Caki2 (cell line): ENCODE data around the gene USP32. TPM values are rescaled to one million over a fixed set of nuclear protein-coding genes. Genes with fewer than 3 reads are reported as not detected.
"Not testable (repeated sequence)": the region's sequence is repeated elsewhere in the genome, so short reads cannot be mapped to it uniquely, and the experiment has no call there.

Experiments used
- DNase-seq: peaks from one replicate; pipeline ENCODE4 v3.0.0-alpha.2; 2015; ENCODE audit warnings: low read depth
- in situ Hi-C: cut with HindIII; loops from 2 replicates; pipeline ENCODE4 v1.10.0; 2016; ENCODE audit warnings: low sequenced_read_pairs, low pct_unique_long_range_greater_than_20kb, mixed read lengths
- total RNA-seq: library from RNA; depleted of rRNA; stranded (reverse); fragments of >200 nt; shearing (Covaris generic); gene quantifications from 2 replicates; pipeline ENCODE4 v1.2.3, GENCODE V29; 2014; ENCODE audit warnings: low replicate concordance; rRNA removed

Gene USP32, protein sequence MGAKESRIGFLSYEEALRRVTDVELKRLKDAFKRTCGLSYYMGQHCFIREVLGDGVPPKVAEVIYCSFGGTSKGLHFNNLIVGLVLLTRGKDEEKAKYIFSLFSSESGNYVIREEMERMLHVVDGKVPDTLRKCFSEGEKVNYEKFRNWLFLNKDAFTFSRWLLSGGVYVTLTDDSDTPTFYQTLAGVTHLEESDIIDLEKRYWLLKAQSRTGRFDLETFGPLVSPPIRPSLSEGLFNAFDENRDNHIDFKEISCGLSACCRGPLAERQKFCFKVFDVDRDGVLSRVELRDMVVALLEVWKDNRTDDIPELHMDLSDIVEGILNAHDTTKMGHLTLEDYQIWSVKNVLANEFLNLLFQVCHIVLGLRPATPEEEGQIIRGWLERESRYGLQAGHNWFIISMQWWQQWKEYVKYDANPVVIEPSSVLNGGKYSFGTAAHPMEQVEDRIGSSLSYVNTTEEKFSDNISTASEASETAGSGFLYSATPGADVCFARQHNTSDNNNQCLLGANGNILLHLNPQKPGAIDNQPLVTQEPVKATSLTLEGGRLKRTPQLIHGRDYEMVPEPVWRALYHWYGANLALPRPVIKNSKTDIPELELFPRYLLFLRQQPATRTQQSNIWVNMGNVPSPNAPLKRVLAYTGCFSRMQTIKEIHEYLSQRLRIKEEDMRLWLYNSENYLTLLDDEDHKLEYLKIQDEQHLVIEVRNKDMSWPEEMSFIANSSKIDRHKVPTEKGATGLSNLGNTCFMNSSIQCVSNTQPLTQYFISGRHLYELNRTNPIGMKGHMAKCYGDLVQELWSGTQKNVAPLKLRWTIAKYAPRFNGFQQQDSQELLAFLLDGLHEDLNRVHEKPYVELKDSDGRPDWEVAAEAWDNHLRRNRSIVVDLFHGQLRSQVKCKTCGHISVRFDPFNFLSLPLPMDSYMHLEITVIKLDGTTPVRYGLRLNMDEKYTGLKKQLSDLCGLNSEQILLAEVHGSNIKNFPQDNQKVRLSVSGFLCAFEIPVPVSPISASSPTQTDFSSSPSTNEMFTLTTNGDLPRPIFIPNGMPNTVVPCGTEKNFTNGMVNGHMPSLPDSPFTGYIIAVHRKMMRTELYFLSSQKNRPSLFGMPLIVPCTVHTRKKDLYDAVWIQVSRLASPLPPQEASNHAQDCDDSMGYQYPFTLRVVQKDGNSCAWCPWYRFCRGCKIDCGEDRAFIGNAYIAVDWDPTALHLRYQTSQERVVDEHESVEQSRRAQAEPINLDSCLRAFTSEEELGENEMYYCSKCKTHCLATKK (N-terminal part only)
- 17.2 and 21.7 TPM in 2 replicates for total RNA-seq

- in situ Hi-C loops: no loop called here
- DNase-seq: peak; percentile 100
These were observed at the start of gene USP32 for GRCh38 chr17:60392042-60392844. USP32 (minus strand) TSS chr17:60392133; CDS start chr17:60391939, 194 bp downstream.

DNA sequence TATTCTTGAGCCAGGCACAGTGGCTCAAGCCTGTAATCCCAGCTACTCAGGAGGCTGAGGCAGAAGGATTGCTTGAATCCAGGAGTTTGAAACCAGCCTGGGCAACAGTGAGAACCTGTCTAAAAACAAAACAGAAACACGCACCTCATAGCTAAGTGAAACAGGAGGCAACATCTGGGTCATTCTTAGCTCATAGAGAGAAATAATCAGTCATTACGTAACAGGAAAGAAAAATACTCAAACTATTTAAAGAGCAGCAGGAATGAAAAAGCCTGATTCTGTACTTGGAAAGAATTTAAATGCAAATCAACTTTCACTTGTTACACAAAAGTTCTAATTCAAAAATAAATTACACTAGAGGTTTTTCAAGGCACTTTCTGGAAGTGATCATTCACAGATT, 47.6 kb upstream of the USP32 start:
- in situ Hi-C loops: no loop called here

GRCh38 chr17:60436676-60437075, 44.7 kb upstream of the USP32 start:
- in situ Hi-C loops: no loop called here

More for the DNA sequence above, 47.6 kb upstream of the USP32 start:
- no peak for DNase-seq

DNA sequence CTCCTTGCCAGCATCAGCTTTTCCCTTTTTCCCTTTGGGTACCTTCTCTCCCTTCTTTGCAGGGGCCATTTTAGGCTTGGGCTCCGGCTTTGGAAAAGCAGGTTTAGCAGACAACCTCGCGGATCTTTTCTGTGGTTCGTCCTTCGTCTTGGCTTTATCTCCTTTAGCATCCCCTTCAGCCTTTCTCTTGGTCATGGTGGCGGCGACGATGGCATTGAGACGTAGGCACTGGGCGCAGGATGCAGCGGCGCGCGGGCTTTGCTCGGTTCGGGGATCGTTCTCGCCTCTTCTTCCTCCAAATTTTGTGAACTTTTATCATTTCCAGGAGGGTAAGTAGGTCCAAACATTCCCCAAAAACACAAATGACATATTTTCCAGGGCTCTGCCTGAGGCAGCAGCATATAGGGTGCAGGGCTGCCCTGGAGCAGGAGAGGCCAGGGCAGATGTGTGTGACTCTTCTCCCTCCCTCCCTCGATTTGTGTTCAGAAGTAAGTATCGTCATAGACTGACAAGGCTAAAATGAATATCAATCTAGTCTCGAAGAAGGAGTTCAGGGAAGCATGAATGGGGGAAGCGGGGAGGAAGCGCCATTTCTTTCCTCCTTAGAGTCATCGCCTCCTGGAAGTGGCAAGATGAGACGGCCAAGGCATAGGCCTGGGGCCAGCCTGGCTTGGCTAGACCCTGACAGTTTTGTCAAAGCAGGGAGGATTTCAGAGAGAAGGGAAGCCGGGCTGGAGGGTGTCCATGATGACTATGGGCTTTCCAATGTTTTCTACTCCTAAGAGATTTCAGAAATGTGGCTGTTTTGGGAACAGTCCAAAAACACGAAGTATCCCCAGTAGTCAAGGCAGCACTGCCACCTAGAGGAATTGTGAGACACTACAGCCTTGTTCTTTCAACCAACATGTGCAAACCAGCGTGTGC, 43.6 kb upstream of the USP32 start:
- in situ Hi-C loops: no loop called here
- DNase-seq: peak; percentile 69

More at GRCh38 chr17:60436676-60437075, 44.7 kb upstream of the USP32 start:
- DNase-seq: no peak

- in situ Hi-C loops, DNase-seq: not testable (repeated sequence)
These were observed 41.4 kb upstream of the USP32 start for GRCh38 chr17:60433021-60433997.

DNA sequence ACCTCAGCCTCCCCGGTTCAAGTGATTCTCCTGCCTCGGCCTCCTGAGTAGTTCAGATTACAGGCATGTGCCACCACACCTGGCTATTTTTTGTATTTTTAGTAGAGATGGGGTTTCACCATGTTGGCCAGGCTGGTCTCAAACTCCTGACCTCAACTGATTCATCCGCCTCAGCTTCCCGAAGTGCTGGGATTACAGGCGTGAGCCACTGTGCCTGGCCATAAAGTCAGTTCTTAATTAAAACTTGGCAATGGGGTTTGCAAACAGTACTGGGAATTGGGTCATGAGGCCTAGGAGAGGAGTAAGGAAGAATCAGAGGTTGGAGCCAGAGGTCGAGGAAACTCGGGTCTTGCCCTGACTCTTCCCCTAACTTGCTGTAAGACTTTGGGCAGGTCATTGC, 38.6 kb upstream of the USP32 start:
- DNase-seq, in situ Hi-C loops: not testable (repeated sequence)

GRCh38 chr17:60428491-60428890, 36.6 kb upstream of the USP32 start:
- DNase-seq, in situ Hi-C loops: not testable (repeated sequence)

GRCh38 chr17:60426596-60426995, 34.7 kb upstream of the USP32 start:
- in situ Hi-C loops: no loop called here
- no peak for DNase-seq

DNA sequence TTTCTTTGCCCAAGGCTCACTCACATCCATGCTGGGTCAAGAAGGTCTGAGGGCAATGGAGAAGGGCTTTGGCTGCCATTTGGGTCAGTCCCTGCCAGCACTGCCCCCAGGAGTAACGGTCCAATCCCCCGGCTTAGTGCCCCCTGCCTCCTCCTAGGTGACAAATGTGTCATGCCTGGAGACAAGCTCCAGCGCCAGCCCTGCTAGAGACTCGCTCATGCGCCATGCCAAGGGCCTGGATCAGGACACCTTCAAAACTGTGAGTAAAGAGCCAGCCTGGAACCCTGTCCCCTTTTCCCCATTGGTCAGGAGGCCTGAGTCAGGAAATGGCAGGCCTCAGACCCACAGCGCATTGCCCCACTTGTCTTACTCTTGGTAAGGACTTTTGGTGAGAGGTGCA, 33.7 kb upstream of the USP32 start:
- no peak for DNase-seq
- in situ Hi-C loops: no loop called here

- no peak for DNase-seq
- in situ Hi-C loops: no loop called here
These were observed 31.9 kb upstream of the USP32 start for GRCh38 chr17:60423865-60424264.

- in situ Hi-C loops: no loop called here
- DNase-seq: no peak
These were observed 30.3 kb upstream of the USP32 start, which contains the start of gene CHCT1 for GRCh38 chr17:60422162-60422665. CHCT1 (plus strand) TSS chr17:60422489; CDS start chr17:60422593, 104 bp downstream.

DNA sequence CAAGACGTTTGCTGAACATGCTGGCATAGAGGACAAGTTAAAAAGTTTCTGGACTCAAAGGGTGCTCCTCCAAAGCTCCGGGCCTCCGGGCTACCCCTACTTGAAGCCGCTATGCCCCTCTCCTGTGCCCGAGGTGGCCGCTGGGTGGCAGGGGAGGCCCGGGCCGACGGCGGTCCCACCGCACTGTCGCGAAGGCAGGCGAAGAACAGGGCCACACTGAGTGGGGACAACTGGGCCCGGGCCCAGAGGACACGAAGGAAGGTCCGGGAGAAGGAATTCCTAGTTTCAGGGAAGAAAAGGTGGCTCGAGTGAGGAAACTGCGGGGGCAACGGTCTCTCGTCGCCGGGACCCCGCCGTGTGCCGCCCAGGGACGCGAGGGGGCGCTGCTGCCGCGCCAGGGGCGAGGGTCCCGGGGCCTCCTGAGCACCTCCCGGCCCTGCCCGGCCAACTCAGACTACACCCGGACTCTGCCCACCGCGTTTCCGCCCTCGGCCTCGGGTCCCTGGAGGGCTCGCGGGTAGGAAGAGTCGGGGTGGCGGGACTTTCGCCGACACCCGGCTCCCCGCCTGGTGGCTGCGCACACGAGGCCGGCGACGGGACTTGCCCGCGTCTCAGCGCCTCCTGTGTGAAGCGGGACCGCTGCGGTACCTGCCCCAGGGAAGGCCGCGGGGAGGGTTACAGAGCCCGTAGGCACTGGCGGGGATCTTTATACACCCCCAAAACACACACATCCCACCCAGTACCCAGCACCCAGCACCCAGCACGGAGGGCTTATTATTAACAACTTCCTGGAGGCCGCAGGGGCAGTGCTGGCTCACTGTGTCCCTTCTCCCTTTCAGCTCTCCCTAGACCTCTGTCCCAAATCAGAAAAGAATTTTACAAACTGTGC, 29.6 kb upstream of the USP32 start:
- in situ Hi-C loops: no loop called here
- no peak for DNase-seq

DNA sequence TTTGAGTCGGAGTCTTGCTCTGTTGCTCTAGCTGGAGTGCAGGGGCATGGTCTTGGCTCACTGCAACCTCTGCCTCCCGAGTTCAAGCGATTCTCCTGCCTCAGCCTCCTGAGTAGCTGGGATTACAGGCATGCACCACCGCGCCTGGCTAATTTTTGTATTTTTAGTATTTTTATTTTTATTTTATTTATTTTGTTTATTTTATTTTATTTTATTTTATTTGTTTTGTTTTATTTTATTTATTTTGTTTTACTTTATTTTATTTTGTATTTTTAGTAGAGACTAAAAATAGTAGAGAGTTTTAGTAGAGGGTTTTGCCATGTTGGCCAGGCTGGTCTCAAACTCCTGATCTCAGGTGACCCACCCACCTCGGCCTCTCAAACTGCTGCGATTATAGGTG, 27.9 kb upstream of the USP32 start:
- in situ Hi-C loops, DNase-seq: not testable (repeated sequence)

- DNase-seq, in situ Hi-C loops: not testable (repeated sequence)
These were observed 27.1 kb upstream of the USP32 start for GRCh38 chr17:60419003-60419402.
